ENCODE results near the gene KLHL6. TPM values are rescaled to one million over a fixed set of nuclear protein-coding genes. Genes with fewer than 3 reads are reported as not detected.

The KLHL6 gene
- polyA plus RNA-seq, 1 of the 3 experiments (the other 2 are of a cell fraction), result not detected

- Histone ChIP-seq H3K27me3 (ENCODE audit: insufficient read depth) (peaks cover 7% of the 10 kb centered on the region; the same call in 1 of the 2 replicates), H3K4me3 (ENCODE audit: low read depth in 2 of 2, low read length in 1 of 2) (no peak overlapping the region), H3F3A (replicated peaks; ENCODE audit: insufficient read depth) (no peaks in the 10 kb centered on the region), H3K4me2 (no peak overlapping the region), H4K20me1 (ENCODE audit: insufficient read depth) (no peaks in the 10 kb centered on the region), H3K36me3 (replicated peaks in 1 of 2; ENCODE audit: control insufficient read depth in 1 of 2, insufficient read depth in 2 of 2, low read length in 1 of 2) (no peaks in the 10 kb centered on the region), H3K27ac (ENCODE audit: low read depth in 2 of 2, low read length in 1 of 2) (no peak overlapping the region), H3K79me2 (ENCODE audit: insufficient read depth) (no peaks in the 10 kb centered on the region), H3K9me2 (no peaks in the 10 kb centered on the region), H3K4me1 (ENCODE audit: control insufficient read depth in 1 of 2, insufficient read depth in 2 of 2, low read depth in 1 of 2, low read length in 1 of 2) (peaks cover 0 to 5% of the 10 kb centered on the region in 2 experiments; a peak in 1 of 4 replicates), H3K9ac (no peak overlapping the region), H2AFZ (ENCODE audit: low read depth) (no peak overlapping the region), H3K9me3 (no peaks in the 10 kb centered on the region)
- no peak for TF ChIP-seq MXI1 (IDR thresholded peaks at IDR 0.05; ENCODE audit: low read depth, low read length)
- TF ChIP-seq SMC3 (IDR thresholded peaks at IDR 0.05; ENCODE audit: low read depth, low read length), result no peak
- no peak for DNase-seq
- 51% methylated on average over 3 of the region's 3 CpGs for WGBS (ENCODE audit: low lambda C conversion rate)
- POLR2A ChIA-PET, result no interaction called here
- CTCF ChIA-PET, result interaction anchor here (0.7 to 1.4 kb wide), 3 partner anchors 10 to 307 kb away, joined by 3 to 4 read pairs (median 3); partner anchors contain the start of gene PARL
These were observed 21.8 kb upstream of the KLHL6 start for GRCh38 chr3:183577346-183577745.

GRCh38 chr3:183576487-183577107, 21.1 kb upstream of the KLHL6 start:
- Histone ChIP-seq H3K27ac (ENCODE audit: low read depth in 2 of 2, low read length in 1 of 2) (no peak overlapping the region), H3K9me2 (no peaks in the 10 kb centered on the region), H3K9me3 (no peaks in the 10 kb centered on the region), H3K36me3 (replicated peaks in 1 of 2; ENCODE audit: control insufficient read depth in 1 of 2, insufficient read depth in 2 of 2, low read length in 1 of 2) (no peaks in the 10 kb centered on the region), H2AFZ (ENCODE audit: low read depth) (no peak overlapping the region), H3K4me2 (no peak overlapping the region), H4K20me1 (ENCODE audit: insufficient read depth) (no peaks in the 10 kb centered on the region), H3K4me3 (ENCODE audit: low read depth in 2 of 2, low read length in 1 of 2) (no peak overlapping the region), H3K9ac (no peak overlapping the region), H3K79me2 (ENCODE audit: insufficient read depth) (no peaks in the 10 kb centered on the region), H3F3A (replicated peaks; ENCODE audit: insufficient read depth) (no peaks in the 10 kb centered on the region), H3K4me1 (ENCODE audit: control insufficient read depth in 1 of 2, insufficient read depth in 2 of 2, low read depth in 1 of 2, low read length in 1 of 2) (peaks cover 0 to 5% of the 10 kb centered on the region in 2 experiments; a peak in 1 of 4 replicates), H3K27me3 (ENCODE audit: insufficient read depth) (peaks cover 7% of the 10 kb centered on the region; the same call in 1 of the 2 replicates)
- POLR2A ChIA-PET, result no interaction called here
- CTCF ChIA-PET, result interaction anchor here (1.2 to 1.4 kb wide), 2 partner anchors 10 to 14 kb away, joined by 3 to 4 read pairs; no protein-coding TSS in a partner anchor
- 54% methylated on average over 6 of the region's 6 CpGs for WGBS (ENCODE audit: low lambda C conversion rate)
- DNase-seq, result no peak
- TF ChIP-seq NFIC (IDR thresholded peaks at IDR 0.05; ENCODE audit: borderline replicate concordance) (no peak), RXRA (IDR thresholded peaks at IDR 0.05; ENCODE audit: borderline replicate concordance, low read depth) (no peak), IRF3 (IDR thresholded peaks at IDR 0.05; ENCODE audit: low read depth, low read length) (no peak), FOXJ3 (CRISPR knock-in tag; IDR thresholded peaks at IDR 0.05) (no peak), PBX3 (IDR thresholded peaks at IDR 0.05) (no peak), TEAD4 (IDR thresholded peaks at IDR 0.05; ENCODE audit: borderline replicate concordance, insufficient read depth) (no peak), ZBTB33 (IDR thresholded peaks at IDR 0.05; ENCODE audit: borderline replicate concordance, low read depth) (no peak), NRF1 (IDR thresholded peaks at IDR 0.05; ENCODE audit: low read depth, low read length) (no peak), SIN3A (IDR thresholded peaks at IDR 0.05; ENCODE audit: borderline replicate concordance, low read depth, low read length) (no peak), USF2 (IDR thresholded peaks at IDR 0.05; ENCODE audit: borderline replicate concordance, low read depth, low read length) (no peak), ELF1 (IDR thresholded peaks at IDR 0.05) (no peak)

All from SK-N-SH (cell line).